OCI-LY1 (cell line): ENCODE results near the gene SDK1.

Source experiments
- H2AFZ ChIP-seq: fragments of 200-600 bp; sonication (generic), shearing (Covaris generic); 2 replicates; pipeline ENCODE4 v1.6.0; 2014; ENCODE audit warnings: antibody characterized with exemption, mild to moderate bottlenecking, low read length
- H3F3A ChIP-seq: fragments of 200-600 bp; sonication (generic), shearing (Covaris generic); 2 replicates; pipeline ENCODE4 v1.6.0; 2014; ENCODE audit warnings: mild to moderate bottlenecking, antibody characterized with exemption, low read length, moderate library complexity; ENCODE audit not compliant: insufficient read depth
- H3K27ac ChIP-seq: fragments of 200-600 bp; sonication (generic); 2 replicates; pipeline ENCODE4 v1.5.1; 2014; ENCODE audit warnings: low read length, mixed run types, mild to moderate bottlenecking, low read depth; ENCODE audit not compliant: poor library complexity, severe bottlenecking
- H3K27me3 ChIP-seq: fragments of 200-600 bp; sonication (generic); 2 replicates; pipeline ENCODE4 v1.6.0; 2014; ENCODE audit warnings: antibody characterized with exemption, mild to moderate bottlenecking, low read length, moderate library complexity; ENCODE audit not compliant: insufficient read depth
- H3K36me3 ChIP-seq: fragments of 200-600 bp; sonication (generic); 2 replicates; pipeline ENCODE4 v1.6.1; 2014; ENCODE audit warnings: mild to moderate bottlenecking, antibody characterized with exemption, low read length, moderate library complexity, mixed read lengths; ENCODE audit not compliant: insufficient read depth
- H3K4me1 ChIP-seq: fragments of 200-600 bp; sonication (generic); 2 replicates; pipeline ENCODE4 v1.5.1; 2014; ENCODE audit warnings: mild to moderate bottlenecking, low read length, moderate library complexity; ENCODE audit not compliant: insufficient read depth, severe bottlenecking
- H3K4me2 ChIP-seq: fragments of 200-600 bp; sonication (generic), shearing (Covaris generic); 2 replicates; pipeline ENCODE4 v1.6.1; 2014; ENCODE audit warnings: low read length
- H3K4me3 ChIP-seq: fragments of 200-600 bp; sonication (generic); 2 replicates; pipeline ENCODE4 v1.5.1; 2014; ENCODE audit warnings: low read length, low read depth, mild to moderate bottlenecking, mixed read lengths; ENCODE audit not compliant: poor library complexity, severe bottlenecking
- H3K79me2 ChIP-seq: fragments of 200-600 bp; shearing (Covaris generic); 2 replicates; pipeline ENCODE4 v1.6.1; 2016; ENCODE audit warnings: mixed run types, low read length, mixed read lengths; ENCODE audit not compliant: insufficient read depth
- H3K9ac ChIP-seq: fragments of 200-600 bp; sonication (generic), shearing (Covaris generic); 2 replicates; pipeline ENCODE4 v1.6.1; 2014; ENCODE audit warnings: mild to moderate bottlenecking, low read length, mixed read lengths
- H3K9me2 ChIP-seq: fragments of 200-600 bp; sonication (generic), shearing (Covaris generic); 2 replicates; pipeline ENCODE4 v1.6.1; 2014; ENCODE audit warnings: low read depth, mild to moderate bottlenecking, low read length, mixed read lengths
- H3K9me3 ChIP-seq: fragments of 200-600 bp; shearing (Covaris generic); 2 replicates; pipeline ENCODE4 v1.6.1; 2014; ENCODE audit warnings: low read length, mixed read lengths
- H4K20me1 ChIP-seq: fragments of 200-600 bp; sonication (generic), shearing (Covaris generic); 2 replicates; pipeline ENCODE4 v1.6.0; 2016; ENCODE audit warnings: mild to moderate bottlenecking, low read length; ENCODE audit not compliant: insufficient read depth
- EZH2 ChIP-seq: fragments of 200-600 bp; sonication (generic), shearing (Covaris generic); IDR thresholded peaks from 2 replicates; pipeline ENCODE4 v1.8.0; 2017; ENCODE audit warnings: borderline replicate concordance, mixed run types, mild to moderate bottlenecking, antibody characterized with exemption, low read length, moderate library complexity, mixed read lengths
- TF ChIP-seq, protein P1 (sequence below): fragments of 200-600 bp; sonication (generic), shearing (Covaris generic); IDR thresholded peaks from 2 replicates; pipeline ENCODE4 v1.5.1; 2017; ENCODE audit warnings: mild to moderate bottlenecking, antibody characterized with exemption, low read length, moderate library complexity, mixed read lengths

Gene SDK1

DNA sequence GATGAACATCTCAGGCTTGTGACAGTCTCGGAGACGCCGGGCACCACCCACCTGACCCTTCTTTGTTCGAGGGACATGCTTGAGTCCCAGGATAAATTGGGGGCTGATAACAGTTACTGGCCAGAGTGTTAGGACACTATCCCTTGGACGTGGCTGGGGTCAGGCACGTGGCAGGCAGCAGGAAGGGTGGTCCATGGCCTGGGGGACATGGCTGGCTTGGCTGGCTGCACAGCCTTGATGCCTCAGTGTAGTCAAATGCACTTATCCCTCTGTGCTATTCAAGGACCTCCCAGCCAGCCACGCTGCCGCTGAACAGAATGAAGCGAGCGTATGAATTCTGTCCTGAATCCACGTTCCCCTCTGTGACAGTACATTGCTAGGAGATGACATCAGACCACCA is 719.0 kb downstream of the SDK1 start:
- H2AFZ ChIP-seq, result no peak overlapping the region
- H4K20me1 ChIP-seq, result no peaks in the 10 kb centered on the region
- H3K27me3 ChIP-seq, result no peaks in the 10 kb centered on the region
- no peaks in the 10 kb centered on the region for H3K79me2 ChIP-seq
- H3K9ac ChIP-seq, result no peak overlapping the region
- TF ChIP-seq EZH2, result no peak
- TF ChIP-seq, protein P1, sequence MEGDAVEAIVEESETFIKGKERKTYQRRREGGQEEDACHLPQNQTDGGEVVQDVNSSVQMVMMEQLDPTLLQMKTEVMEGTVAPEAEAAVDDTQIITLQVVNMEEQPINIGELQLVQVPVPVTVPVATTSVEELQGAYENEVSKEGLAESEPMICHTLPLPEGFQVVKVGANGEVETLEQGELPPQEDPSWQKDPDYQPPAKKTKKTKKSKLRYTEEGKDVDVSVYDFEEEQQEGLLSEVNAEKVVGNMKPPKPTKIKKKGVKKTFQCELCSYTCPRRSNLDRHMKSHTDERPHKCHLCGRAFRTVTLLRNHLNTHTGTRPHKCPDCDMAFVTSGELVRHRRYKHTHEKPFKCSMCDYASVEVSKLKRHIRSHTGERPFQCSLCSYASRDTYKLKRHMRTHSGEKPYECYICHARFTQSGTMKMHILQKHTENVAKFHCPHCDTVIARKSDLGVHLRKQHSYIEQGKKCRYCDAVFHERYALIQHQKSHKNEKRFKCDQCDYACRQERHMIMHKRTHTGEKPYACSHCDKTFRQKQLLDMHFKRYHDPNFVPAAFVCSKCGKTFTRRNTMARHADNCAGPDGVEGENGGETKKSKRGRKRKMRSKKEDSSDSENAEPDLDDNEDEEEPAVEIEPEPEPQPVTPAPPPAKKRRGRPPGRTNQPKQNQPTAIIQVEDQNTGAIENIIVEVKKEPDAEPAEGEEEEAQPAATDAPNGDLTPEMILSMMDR, result no peak
- no peaks in the 10 kb centered on the region for H3K4me1 ChIP-seq
- H3K9me2 ChIP-seq, result no peaks in the 10 kb centered on the region
- H3K4me2 ChIP-seq, result no peak overlapping the region
- peaks cover 19% of the 10 kb centered on the region for H3K9me3 ChIP-seq
- H3F3A ChIP-seq, result no peaks in the 10 kb centered on the region
- peaks cover 53% of the 10 kb centered on the region for H3K36me3 ChIP-seq
- H3K4me3 ChIP-seq, result no peak overlapping the region
- no peak overlapping the region for H3K27ac ChIP-seq

DNA sequence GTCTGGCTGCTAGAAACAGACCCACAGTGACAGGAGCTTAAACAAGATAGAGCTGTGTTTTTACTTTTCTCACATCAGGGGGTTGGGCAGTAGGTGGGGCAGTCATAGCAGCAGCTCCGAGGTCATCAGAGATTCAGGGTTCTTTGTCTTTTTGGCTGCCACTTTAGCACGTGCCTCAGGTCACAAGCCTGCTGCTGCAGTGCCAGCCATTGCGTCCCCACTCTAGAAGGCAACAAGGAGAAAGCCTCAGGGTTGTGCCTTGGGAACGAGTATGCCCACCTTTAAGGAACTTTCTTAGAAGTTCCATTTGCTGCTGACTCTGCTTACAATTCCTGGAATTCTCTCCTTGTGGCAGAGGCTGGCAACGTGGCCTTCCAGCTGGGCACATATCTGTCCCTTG is 720.4 kb downstream of the SDK1 start:
- no peak overlapping the region for H3K9ac ChIP-seq
- H3K4me1 ChIP-seq, result no peaks in the 10 kb centered on the region
- H3K4me3 ChIP-seq, result no peak overlapping the region
- no peak overlapping the region for H2AFZ ChIP-seq
- no peak overlapping the region for H3K27ac ChIP-seq
- peaks cover 19% of the 10 kb centered on the region for H3K9me3 ChIP-seq
- H3K27me3 ChIP-seq, result no peaks in the 10 kb centered on the region
- peaks cover 41% of the 10 kb centered on the region for H3K36me3 ChIP-seq
- no peak for TF ChIP-seq EZH2
- TF ChIP-seq, protein P1, result no peak
- H3F3A ChIP-seq, result no peaks in the 10 kb centered on the region
- no peaks in the 10 kb centered on the region for H3K9me2 ChIP-seq
- H3K79me2 ChIP-seq, result no peaks in the 10 kb centered on the region
- no peaks in the 10 kb centered on the region for H4K20me1 ChIP-seq
- H3K4me2 ChIP-seq, result no peak overlapping the region

DNA sequence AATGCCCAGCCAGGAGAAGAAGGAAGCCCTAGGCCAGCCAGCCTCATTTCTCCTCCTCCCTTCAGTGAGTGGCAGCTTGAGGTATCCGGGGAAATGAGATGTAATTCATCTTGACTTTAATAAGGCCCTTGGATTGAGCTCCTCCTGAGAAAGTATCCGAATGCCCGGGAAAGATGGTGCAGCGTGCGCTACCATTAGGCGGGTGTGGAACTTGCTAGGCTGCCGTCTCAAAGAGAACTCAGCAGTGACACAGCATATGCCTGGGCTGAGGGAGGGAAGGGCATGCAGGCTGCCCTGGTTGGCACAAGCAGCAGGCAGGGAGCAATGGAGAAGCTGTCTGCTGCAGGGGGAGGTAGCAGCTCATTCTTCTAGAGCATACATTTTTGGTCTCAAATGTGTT is 721.2 kb downstream of the SDK1 start:
- H3K4me2 ChIP-seq, result no peak overlapping the region
- H2AFZ ChIP-seq, result no peak overlapping the region
- no peak overlapping the region for H3K4me3 ChIP-seq
- no peaks in the 10 kb centered on the region for H3K4me1 ChIP-seq
- H3K9me3 ChIP-seq, result peaks cover 14% of the 10 kb centered on the region
- H3K79me2 ChIP-seq, result no peaks in the 10 kb centered on the region
- peaks cover 32% of the 10 kb centered on the region for H3K36me3 ChIP-seq
- H3K27ac ChIP-seq, result no peak overlapping the region
- H3K9me2 ChIP-seq, result no peaks in the 10 kb centered on the region
- no peaks in the 10 kb centered on the region for H3F3A ChIP-seq
- no peak overlapping the region for H3K9ac ChIP-seq
- no peaks in the 10 kb centered on the region for H3K27me3 ChIP-seq
- H4K20me1 ChIP-seq, result no peaks in the 10 kb centered on the region
- TF ChIP-seq, protein P1, result no peak
- TF ChIP-seq EZH2, result no peak
